ENCODE results near the gene SPOCK1. TPM values are rescaled to one million over a fixed set of nuclear protein-coding genes. Genes with fewer than 3 reads are reported as not detected.

SPOCK1 gene
- total RNA-seq, 1 experiment from 2014 or later = not detected

- no peak for DNase-seq (ENCODE audit: low spot score)
- in situ Hi-C loops (cut with HindIII; ENCODE audit: low sequenced_read_pairs) = no loop called here
These were observed 1.5 kb downstream of the SPOCK1 start for GRCh38 chr5:137497396-137498290.

- in situ Hi-C loops (cut with HindIII; ENCODE audit: low sequenced_read_pairs) = no loop called here
- DNase-seq (ENCODE audit: low spot score) = no peak
These were observed 2.2 kb downstream of the SPOCK1 start for GRCh38 chr5:137496919-137497318.

GRCh38 chr5:137492331-137492730, 6.8 kb downstream of the SPOCK1 start:
- in situ Hi-C loops (cut with HindIII; ENCODE audit: low sequenced_read_pairs) = no loop called here
- no peak for DNase-seq (ENCODE audit: low spot score)

GRCh38 chr5:137491121-137491520, 8.0 kb downstream of the SPOCK1 start:
- in situ Hi-C loops (cut with HindIII; ENCODE audit: low sequenced_read_pairs) = no loop called here
- no peak for DNase-seq (ENCODE audit: low spot score)

GRCh38 chr5:137490591-137490990, 8.5 kb downstream of the SPOCK1 start:
- in situ Hi-C loops (cut with HindIII; ENCODE audit: low sequenced_read_pairs) = no loop called here
- no peak for DNase-seq (ENCODE audit: low spot score)

GRCh38 chr5:137488974-137489373, 10.2 kb downstream of the SPOCK1 start:
- no peak for DNase-seq (ENCODE audit: low spot score)
- in situ Hi-C loops (cut with HindIII; ENCODE audit: low sequenced_read_pairs) = no loop called here

- in situ Hi-C loops (cut with HindIII; ENCODE audit: low sequenced_read_pairs) = no loop called here
- no peak for DNase-seq (ENCODE audit: low spot score)
These were observed 10.6 kb downstream of the SPOCK1 start for GRCh38 chr5:137488516-137488915.

GRCh38 chr5:137487600-137487999, 11.5 kb downstream of the SPOCK1 start:
- in situ Hi-C loops (cut with HindIII; ENCODE audit: low sequenced_read_pairs) = no loop called here
- DNase-seq (ENCODE audit: low spot score) = no peak

- in situ Hi-C loops (cut with HindIII; ENCODE audit: low sequenced_read_pairs) = no loop called here
- DNase-seq (ENCODE audit: low spot score) = no peak
These were observed 12.4 kb downstream of the SPOCK1 start for GRCh38 chr5:137486707-137487106.

GRCh38 chr5:137481596-137481995, 17.5 kb downstream of the SPOCK1 start:
- in situ Hi-C loops (cut with HindIII; ENCODE audit: low sequenced_read_pairs) = no loop called here
- peak; percentile 61 for DNase-seq (ENCODE audit: low spot score)

GRCh38 chr5:137478043-137478442, 21.1 kb downstream of the SPOCK1 start:
- no peak for DNase-seq (ENCODE audit: low spot score)
- in situ Hi-C loops (cut with HindIII; ENCODE audit: low sequenced_read_pairs) = no loop called here

GRCh38 chr5:137470921-137471220, 28.3 kb downstream of the SPOCK1 start:
- no peak for DNase-seq (ENCODE audit: low spot score)
- in situ Hi-C loops (cut with HindIII; ENCODE audit: low sequenced_read_pairs) = no loop called here

GRCh38 chr5:137470111-137470920, 28.8 kb downstream of the SPOCK1 start:
- in situ Hi-C loops (cut with HindIII; ENCODE audit: low sequenced_read_pairs) = no loop called here
- DNase-seq (ENCODE audit: low spot score) = no peak

GRCh38 chr5:137466889-137467288, 32.2 kb downstream of the SPOCK1 start:
- peak; percentile 76 for DNase-seq (ENCODE audit: low spot score)
- in situ Hi-C loops (cut with HindIII; ENCODE audit: low sequenced_read_pairs) = no loop called here

- in situ Hi-C loops (cut with HindIII; ENCODE audit: low sequenced_read_pairs) = no loop called here
- DNase-seq (ENCODE audit: low spot score) = no peak
These were observed 33.2 kb downstream of the SPOCK1 start for GRCh38 chr5:137465930-137466329.

- no peak for DNase-seq (ENCODE audit: low spot score)
- in situ Hi-C loops (cut with HindIII; ENCODE audit: low sequenced_read_pairs) = no loop called here
These were observed 36.2 kb downstream of the SPOCK1 start for GRCh38 chr5:137462816-137463520.

GRCh38 chr5:137462265-137462590, 36.9 kb downstream of the SPOCK1 start:
- in situ Hi-C loops (cut with HindIII; ENCODE audit: low sequenced_read_pairs) = no loop called here
- no peak for DNase-seq (ENCODE audit: low spot score)

- in situ Hi-C loops (cut with HindIII; ENCODE audit: low sequenced_read_pairs) = no loop called here
- no peak for DNase-seq (ENCODE audit: low spot score)
These were observed 37.5 kb downstream of the SPOCK1 start for GRCh38 chr5:137461391-137462264.

GRCh38 chr5:137454671-137455070, 44.5 kb downstream of the SPOCK1 start:
- in situ Hi-C loops (cut with HindIII; ENCODE audit: low sequenced_read_pairs) = no loop called here
- DNase-seq (ENCODE audit: low spot score) = no peak

Measured in G401 (cell line).